Stimulated activated naive CD4-positive, alpha-beta T cell (primary cell): Measurements from ENCODE around the gene DAPK3.
"Not testable (repeated sequence)": the region's sequence is repeated elsewhere in the genome, so short reads cannot be mapped to it uniquely, and the experiment has no call there.

ENCODE experiments used
- DNase-seq, 6 experiments: peaks; one replicate each; lab custom pipeline; 2025; lab: John Stamatoyannopoulos, UW

DAPK3 gene

GRCh38 chr19:3954107-3954506, 16.8 kb downstream of the DAPK3 start:
- DNase-seq = no peak

GRCh38 chr19:3952755-3953276, 18.1 kb downstream of the DAPK3 start:
- not testable (repeated sequence) for DNase-seq

- no peak for DNase-seq
Observed at GRCh38 chr19:3950871-3951861, 19.7 kb downstream of the DAPK3 start.

GRCh38 chr19:3949997-3950859, 20.7 kb downstream of the DAPK3 start:
- no peak for DNase-seq

- no peak for DNase-seq
Observed at GRCh38 chr19:3949294-3949693, 21.6 kb downstream of the DAPK3 start.

GRCh38 chr19:3947316-3947933, 23.5 kb downstream of the DAPK3 start:
- not testable (repeated sequence) for DNase-seq

- DNase-seq = no peak
Observed at GRCh38 chr19:3945838-3946237, 25.1 kb downstream of the DAPK3 start.

GRCh38 chr19:3944018-3944721, 26.7 kb downstream of the DAPK3 start:
- no peak for DNase-seq

GRCh38 chr19:3942790-3943409, 28.0 kb downstream of the DAPK3 start:
- no peak for DNase-seq

- not testable (repeated sequence) for DNase-seq
Observed at GRCh38 chr19:3938300-3938950, 32.5 kb downstream of the DAPK3 start.

- DNase-seq = no peak
Observed at GRCh38 chr19:3936506-3937442, 34.1 kb downstream of the DAPK3 start.

- DNase-seq = no peak
Observed at GRCh38 chr19:3932931-3933810, 37.7 kb downstream of the DAPK3 start, which contains the start of gene NMRK2. Gene NMRK2 (plus strand): TSS chr19:3933069. CDS start chr19:3933672, 603 bp downstream.

- no peak for DNase-seq
Observed at GRCh38 chr19:3931041-3931440, 39.9 kb downstream of the DAPK3 start.

GRCh38 chr19:3923912-3924311, 47.0 kb downstream of the DAPK3 start:
- DNase-seq = no peak

- DNase-seq = no peak
Observed at GRCh38 chr19:3923096-3923758, 47.7 kb downstream of the DAPK3 start.

GRCh38 chr19:3919793-3920192, 51.1 kb downstream of the DAPK3 start:
- DNase-seq = no peak

GRCh38 chr19:3916033-3916432, 54.9 kb downstream of the DAPK3 start:
- DNase-seq = no peak

GRCh38 chr19:3914199-3914598, 56.7 kb downstream of the DAPK3 start:
- DNase-seq = no peak
